Esophagus muscularis mucosa (tissue), 4 donors: ENCODE data around the gene PREP.

ENCODE experiments used
- CTCF ChIP-seq, 3 experiments: fragments of 200-600 bp in 2 of 3; fragments of 450-650 bp in 1 of 3; sonication (generic) in 2 of 3; IDR thresholded peaks; one replicate each; pipeline ENCODE4 v1.5.1; 2017 to 2019; ENCODE audit warnings: antibody characterized with exemption in 3 of 3, mild to moderate bottlenecking in 2 of 3, moderate library complexity in 1 of 3
- EP300 ChIP-seq: sonication (generic); formaldehyde crosslinking; IDR thresholded peaks from one replicate; pipeline ENCODE4 v1.6.1; 2017; ENCODE audit warnings: antibody characterized with exemption
- POLR2A ChIP-seq: fragments of 450-650 bp; IDR thresholded peaks from one replicate; pipeline ENCODE4 v1.6.1; 2017; ENCODE audit warnings: antibody characterized with exemption, moderate library complexity, mild to moderate bottlenecking, low read depth

GRCh38 chr6:105384004-105384403 lies 18.9 kb downstream of the PREP start:
- TF ChIP-seq CTCF (IDR thresholded peaks at IDR 0.05) (no peak), POLR2A (no peak), EP300 (no peak)
